HG03045 (cell line): ENCODE data around the gene ANGPTL2.
"Not testable (repeated sequence)": the region's sequence is repeated elsewhere in the genome, so short reads cannot be mapped to it uniquely, and the experiment has no call there.

Source experiments
- ATAC-seq: cut with Tn5 transposase; IDR thresholded peaks from one replicate; pipeline ENCODE4 v1.9.1; 2021; ENCODE audit warnings: mild to moderate bottlenecking, moderate library complexity; ENCODE audit not compliant: unreplicated experiment

The ANGPTL2 gene, protein sequence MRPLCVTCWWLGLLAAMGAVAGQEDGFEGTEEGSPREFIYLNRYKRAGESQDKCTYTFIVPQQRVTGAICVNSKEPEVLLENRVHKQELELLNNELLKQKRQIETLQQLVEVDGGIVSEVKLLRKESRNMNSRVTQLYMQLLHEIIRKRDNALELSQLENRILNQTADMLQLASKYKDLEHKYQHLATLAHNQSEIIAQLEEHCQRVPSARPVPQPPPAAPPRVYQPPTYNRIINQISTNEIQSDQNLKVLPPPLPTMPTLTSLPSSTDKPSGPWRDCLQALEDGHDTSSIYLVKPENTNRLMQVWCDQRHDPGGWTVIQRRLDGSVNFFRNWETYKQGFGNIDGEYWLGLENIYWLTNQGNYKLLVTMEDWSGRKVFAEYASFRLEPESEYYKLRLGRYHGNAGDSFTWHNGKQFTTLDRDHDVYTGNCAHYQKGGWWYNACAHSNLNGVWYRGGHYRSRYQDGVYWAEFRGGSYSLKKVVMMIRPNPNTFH

DNA sequence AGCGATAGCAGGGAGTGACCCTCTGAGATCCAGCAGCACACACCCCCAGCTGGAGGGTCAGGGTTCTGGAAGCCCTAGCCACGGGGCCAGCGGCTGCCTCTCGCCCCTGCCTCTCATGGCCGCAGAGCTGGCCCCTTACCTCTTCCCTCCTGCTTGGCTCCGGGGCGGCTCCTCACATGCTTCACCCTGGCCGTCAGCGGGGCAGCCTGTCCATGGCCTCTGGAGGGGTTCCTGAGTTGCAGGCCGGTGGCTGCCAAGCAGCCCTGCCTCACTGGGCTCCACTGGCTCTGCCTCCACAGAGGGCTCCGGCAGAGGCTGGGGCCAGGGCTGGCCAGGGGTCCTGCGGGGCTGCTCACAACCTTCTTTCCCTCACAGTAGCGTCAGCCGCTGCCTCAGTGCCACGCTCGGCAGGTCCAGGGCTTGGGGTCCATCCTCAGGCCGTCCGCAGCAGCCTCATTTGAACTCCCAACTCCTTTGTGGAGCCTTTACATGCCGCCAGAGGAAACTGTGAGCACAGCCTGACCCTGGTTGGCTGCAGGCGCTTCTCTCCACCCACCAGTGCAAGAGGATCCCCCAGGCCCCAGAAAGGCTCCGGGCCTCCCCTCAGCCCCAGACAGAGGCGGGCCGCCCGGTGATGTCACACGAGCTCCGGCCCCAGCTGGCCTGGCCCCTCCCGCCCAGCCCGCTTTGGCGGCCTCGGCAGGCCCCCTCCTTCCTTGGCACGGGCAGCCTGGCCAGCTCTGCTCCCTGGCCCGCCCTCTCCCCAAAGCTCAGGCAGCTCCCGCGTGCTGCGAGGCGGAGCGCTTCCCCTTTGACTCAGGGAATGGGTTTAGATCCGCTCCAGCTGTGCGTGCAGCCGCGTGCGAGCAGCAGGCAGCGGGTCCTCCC lies at the start of gene ANGPTL2:
ANGPTL2 (minus strand) TSS at position 460 of the 888 bp plus-strand sequence. CDS start 13,904 bp downstream, outside the sequence.
- ATAC-seq, result no peak

DNA sequence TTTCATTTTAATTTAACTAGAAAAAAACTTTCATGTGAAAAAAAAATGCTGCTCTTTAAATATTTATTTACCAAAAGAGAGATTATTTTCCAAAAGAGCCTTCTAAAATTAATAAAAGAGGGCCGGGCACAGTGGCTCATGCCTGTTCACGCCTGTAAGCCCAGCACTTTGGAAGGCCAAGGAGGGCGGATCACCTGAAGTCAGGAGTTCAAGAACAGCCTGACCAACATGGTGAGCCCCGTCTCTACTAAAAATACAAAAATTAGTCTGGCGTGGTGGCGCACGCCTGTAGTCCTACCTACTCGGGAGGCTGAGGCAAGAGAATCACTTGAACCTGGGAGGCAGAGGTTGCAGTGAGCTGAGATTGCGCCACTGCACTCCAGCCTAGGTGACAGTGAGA lies 48.9 kb upstream of the ANGPTL2 start:
- ATAC-seq, result not testable (repeated sequence)

DNA sequence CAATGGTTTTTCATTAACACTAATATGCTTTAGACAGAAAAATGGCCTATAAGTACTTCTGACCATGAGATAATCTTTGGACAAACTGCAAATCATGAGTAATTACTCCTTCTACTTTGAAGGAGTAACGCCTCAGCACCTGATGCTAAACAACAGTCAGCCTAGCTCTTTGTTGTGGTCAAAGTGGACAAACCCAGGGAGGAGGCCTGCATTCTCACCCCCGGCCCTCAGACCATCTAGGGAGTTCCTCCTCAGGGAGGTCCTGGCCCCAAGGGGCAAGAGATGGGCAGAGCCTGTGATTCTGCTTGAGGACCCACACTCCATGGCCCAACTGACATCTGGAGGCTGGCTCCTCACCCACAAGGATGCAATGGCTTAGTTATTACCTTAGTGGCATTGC lies 48.2 kb upstream of the ANGPTL2 start:
- no peak for ATAC-seq

DNA sequence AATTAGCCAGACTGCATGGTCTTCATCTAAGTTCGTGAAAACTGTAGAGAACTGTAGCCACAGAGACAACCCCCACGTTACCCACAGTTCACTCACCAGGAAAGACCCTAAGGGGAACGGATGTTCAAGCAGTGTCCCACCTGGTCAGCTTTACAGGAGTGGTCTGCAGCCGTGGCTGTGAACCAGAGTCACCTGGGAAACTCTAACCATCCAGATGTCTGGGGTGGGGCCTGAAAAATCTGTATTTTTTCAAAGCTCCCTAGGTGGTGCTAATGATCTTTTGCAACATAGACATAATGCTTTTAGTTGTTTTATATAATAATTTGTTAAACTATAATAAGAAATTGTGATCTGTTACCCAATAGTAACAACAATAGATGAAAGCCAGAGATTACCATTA lies 47.7 kb upstream of the ANGPTL2 start:
- no peak for ATAC-seq

- ATAC-seq, result no peak
Observed at GRCh38 chr9:127169575-127169883, 47.1 kb upstream of the ANGPTL2 start.

- no peak for ATAC-seq
Observed at GRCh38 chr9:127168756-127169574, 46.5 kb upstream of the ANGPTL2 start.

- ATAC-seq, result no peak
Observed at GRCh38 chr9:127167560-127168326, 45.3 kb upstream of the ANGPTL2 start.

DNA sequence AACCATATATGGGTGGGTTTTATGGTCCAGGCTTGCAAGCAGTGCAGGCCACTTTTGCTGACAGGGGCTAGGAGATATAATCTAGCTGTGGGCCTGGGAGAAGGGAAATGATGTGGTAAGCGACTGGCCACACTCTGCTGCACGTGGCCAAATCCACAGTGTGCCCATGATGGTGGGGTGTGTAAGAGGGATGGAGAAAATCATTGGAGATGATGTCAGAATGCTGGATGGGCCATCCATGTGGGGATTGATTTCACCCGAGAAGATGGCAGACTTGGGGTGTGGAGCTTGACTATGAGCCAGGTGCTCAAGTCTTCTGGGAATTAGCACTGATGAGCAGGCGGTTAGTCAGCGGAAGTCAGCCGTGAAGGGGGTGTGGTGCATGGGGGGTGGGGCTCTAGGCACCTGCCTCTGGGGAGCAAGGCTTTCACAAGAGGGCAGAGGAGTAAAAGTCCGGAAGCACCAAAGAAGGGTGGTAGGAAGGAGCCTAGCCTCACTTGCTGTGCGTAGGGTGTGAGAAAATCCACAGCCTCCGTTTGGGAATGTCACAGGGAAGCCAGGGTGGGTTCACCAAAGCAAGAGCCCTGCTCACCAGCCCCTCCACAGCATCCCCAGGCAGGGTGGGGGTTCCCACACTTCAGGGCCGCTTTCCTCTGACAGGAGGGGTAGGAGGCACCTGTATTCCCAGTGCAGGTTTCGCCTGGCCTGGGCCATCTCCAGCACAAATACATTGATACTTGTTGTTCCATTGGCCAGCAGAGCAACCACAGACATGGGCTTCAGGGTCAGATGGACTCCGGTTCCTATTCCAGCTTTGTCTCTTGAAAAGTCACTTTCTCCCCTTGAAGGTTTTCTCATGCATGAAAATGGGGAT lies 44.5 kb upstream of the ANGPTL2 start:
- ATAC-seq, result peak; percentile 51

GRCh38 chr9:127166111-127166510 lies 43.7 kb upstream of the ANGPTL2 start:
- no peak for ATAC-seq

DNA sequence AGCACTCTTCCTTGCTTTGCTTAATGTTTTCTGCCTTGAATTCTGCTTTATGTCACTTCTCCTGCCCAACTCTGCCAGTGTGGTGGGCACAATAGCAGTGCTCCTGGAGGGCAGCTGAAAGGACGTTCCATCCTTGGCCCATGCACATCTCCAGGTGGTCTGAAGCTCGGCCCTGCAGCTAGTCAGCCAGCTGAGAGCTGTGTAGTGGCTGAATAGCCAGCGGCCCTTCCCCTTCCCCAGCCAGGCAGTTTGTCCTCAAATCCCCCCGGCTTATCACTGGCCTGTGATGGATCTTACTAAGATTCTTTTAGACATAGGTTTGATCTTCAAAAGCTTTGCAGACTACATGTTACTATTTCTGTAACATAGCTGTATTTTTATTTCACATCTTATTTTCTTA lies 42.7 kb upstream of the ANGPTL2 start:
- no peak for ATAC-seq

DNA sequence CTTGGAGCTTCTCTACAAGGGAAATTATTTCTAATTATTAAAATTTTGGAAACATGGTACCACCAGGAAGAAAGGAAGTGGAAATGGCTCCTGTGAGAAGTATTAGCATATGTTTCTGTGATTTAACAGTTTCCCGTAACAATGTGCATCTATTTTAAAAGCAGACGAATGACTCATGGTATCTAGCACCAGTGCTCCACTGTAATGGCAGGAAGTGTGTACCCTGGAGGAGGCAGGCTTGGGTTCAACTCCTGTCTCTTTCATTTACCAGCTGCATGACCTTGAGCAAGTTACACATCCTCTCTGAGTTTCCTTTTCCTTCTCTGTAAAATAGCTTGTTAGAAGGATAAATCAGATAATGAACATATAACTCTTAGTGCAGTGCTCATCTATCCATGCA lies 41.0 kb upstream of the ANGPTL2 start:
- no peak for ATAC-seq

DNA sequence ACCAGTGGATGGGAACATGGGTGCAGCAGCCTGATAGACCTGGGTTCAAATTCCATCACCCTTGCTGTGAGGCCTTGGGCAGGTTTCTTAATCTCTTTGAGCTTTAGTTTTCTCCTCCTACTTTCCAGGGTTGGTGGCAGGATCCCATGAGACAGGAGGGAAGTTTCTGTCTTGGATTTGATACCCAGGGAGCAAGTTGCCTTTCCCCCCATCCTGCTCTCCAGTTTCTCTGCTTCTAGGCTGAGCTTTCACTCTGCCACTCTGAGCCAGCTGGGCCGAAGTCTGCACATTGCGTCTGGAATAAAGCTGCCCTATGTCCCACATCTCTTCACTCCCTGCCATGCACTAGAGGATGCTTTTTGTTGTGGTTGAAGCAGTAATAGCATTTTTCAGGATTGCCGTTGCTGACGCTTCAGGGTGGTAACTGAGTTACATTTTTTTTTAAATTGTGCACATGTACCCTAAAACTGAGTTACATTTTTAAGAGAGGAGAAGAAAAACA lies 40.5 kb upstream of the ANGPTL2 start:
- no peak for ATAC-seq

- no peak for ATAC-seq
Observed at GRCh38 chr9:127162046-127162863, 39.8 kb upstream of the ANGPTL2 start.

GRCh38 chr9:127161081-127161624 lies 38.7 kb upstream of the ANGPTL2 start:
- no peak for ATAC-seq

GRCh38 chr9:127159949-127160610 lies 37.6 kb upstream of the ANGPTL2 start:
- ATAC-seq, result no peak

DNA sequence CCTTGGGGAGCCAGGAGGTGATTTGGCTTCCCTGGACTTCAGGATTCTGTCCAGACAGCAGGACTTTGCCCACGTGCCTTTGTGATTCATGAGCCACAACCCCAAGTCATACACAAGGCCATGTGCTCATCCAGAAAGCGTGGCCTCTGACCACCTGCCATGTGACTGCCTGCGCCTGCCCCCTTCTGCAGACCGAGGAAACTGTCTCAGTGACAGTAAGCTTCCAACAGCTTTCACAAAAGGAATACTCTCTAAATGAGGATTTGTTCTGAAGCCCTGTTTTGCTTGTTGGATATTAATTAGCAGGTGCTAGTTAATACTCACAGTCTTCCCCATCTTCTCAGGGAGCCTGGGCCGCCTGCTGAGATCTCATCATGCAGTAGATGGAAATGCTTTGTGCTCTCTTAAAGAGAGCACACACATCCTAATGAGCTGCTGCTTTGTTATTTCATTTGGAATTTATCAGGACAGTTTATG lies 36.9 kb upstream of the ANGPTL2 start:
- ATAC-seq, result no peak

GRCh38 chr9:127158786-127159324 lies 36.4 kb upstream of the ANGPTL2 start:
- ATAC-seq, result no peak
